Endodermal cell (in vitro differentiated cells): ENCODE results near the gene PROB1. TPM values are rescaled to one million over a fixed set of nuclear protein-coding genes. Genes with fewer than 3 reads are reported as not detected.

Experiments used
- DNase-seq: peaks from one replicate; pipeline ENCODE4 v3.0.0-alpha.2; 2017
- H3K27ac ChIP-seq: 2 replicates; pipeline ENCODE4 v1.5.1; 2013; ENCODE audit warnings: mild to moderate bottlenecking, low read depth, low read length, moderate library complexity
- H3K27me3 ChIP-seq: 2 replicates; pipeline ENCODE4 v1.6.1; 2013; ENCODE audit warnings: mild to moderate bottlenecking, low read length, moderate library complexity; ENCODE audit not compliant: insufficient read depth, control insufficient read depth, poor library complexity, severe bottlenecking
- H3K36me3 ChIP-seq: 2 replicates; pipeline ENCODE4 v1.7.0; 2013; ENCODE audit warnings: mild to moderate bottlenecking, low read length, moderate library complexity; ENCODE audit not compliant: control insufficient read depth, insufficient read depth
- H3K4me1 ChIP-seq: one replicate; pipeline ENCODE4 v1.7.0; 2013; ENCODE audit warnings: low read length; ENCODE audit not compliant: control insufficient read depth, insufficient read depth
- H3K4me3 ChIP-seq: 2 replicates; pipeline ENCODE4 v1.5.1; 2013; ENCODE audit warnings: mild to moderate bottlenecking, low read length, moderate library complexity
- H3K9ac ChIP-seq: 2 replicates; pipeline ENCODE4 v1.6.1; 2013; ENCODE audit warnings: mild to moderate bottlenecking, low read length, moderate library complexity; ENCODE audit not compliant: poor library complexity, severe bottlenecking; ENCODE audit errors: extremely low read depth
- H3K9me3 ChIP-seq: 2 replicates; pipeline ENCODE4 v1.6.1; 2013; ENCODE audit warnings: mild to moderate bottlenecking, low read length, moderate library complexity; ENCODE audit not compliant: control insufficient read depth
- H3K27ac Mint-ChIP-seq: 2 replicates; pipeline ENCODE4 v1.8.0; 2020; ENCODE audit warnings: mixed read lengths
- H3K27me3 Mint-ChIP-seq: 2 replicates; pipeline ENCODE4 v1.8.0; 2021; ENCODE audit warnings: mild to moderate bottlenecking, mixed read lengths; ENCODE audit not compliant: insufficient read depth
- H3K36me3 Mint-ChIP-seq: 2 replicates; pipeline ENCODE4 v1.8.0; 2020; ENCODE audit warnings: low read depth, mixed read lengths
- H3K4me1 Mint-ChIP-seq: 2 replicates; pipeline ENCODE4 v1.8.0; 2020; ENCODE audit warnings: mixed read lengths
- H3K4me3 Mint-ChIP-seq: 2 replicates; pipeline ENCODE4 v1.8.0; 2020; ENCODE audit warnings: mild to moderate bottlenecking, moderate library complexity, mixed read lengths
- H3K9me3 Mint-ChIP-seq: 2 replicates; pipeline ENCODE4 v1.8.0; 2020; ENCODE audit warnings: mild to moderate bottlenecking, mixed read lengths
- CTCF ChIP-seq: fragments of 200-600 bp; sonication (generic); conservative IDR thresholded peaks from 2 replicates; pipeline ENCODE4 v1.5.0; 2021; ENCODE audit warnings: antibody characterized with exemption, mild to moderate bottlenecking
- WGBS, 2 experiments: methylation state at CpG; one replicate each; pipeline versions ENCODE4 v1.1.5 to v1.1.7; 2013; ENCODE audit warnings: missing lambda C conversion rate in 2 of 2, mixed read lengths in 1 of 2; ENCODE audit not compliant: insufficient coverage in 1 of 2, insufficient read length in 1 of 2; 5-methylcytosine and 5-hydroxymethylcytosine counted together
- total RNA-seq, 2 donors: library from RNA; stranded (reverse); fragmentation: NEBNext Ultra II Directional in 1 of 2; extraction: Animal tissue kit (Norgen Biotek cat#: 25700) in 1 of 2; gene quantifications; 2 replicates in 1 of 2; 3 replicates in 1 of 2; pipeline ENCODE4 v1.2.1, GENCODE V29; 2021

The PROB1 gene
- total RNA-seq, 2 donors from 2014 or later = 4.8 to 6.6 TPM

DNA sequence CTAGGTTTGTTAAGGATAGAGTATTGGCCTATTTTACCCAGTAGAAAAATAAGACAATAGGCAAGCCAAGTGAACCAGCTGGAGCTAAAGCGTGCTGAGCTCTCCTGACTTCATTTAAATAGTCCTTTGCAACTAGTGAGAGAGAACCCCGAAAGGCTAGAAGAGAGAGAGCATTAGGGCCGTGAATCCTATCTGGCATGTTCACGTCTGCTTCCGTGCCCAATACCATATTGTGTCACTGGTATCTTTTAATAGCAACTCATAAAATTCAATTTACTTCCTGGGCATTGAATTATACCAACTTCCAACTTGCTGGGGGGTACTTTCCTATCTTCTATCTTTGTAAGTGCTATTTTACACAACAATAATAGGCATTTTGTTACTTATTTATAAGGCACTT, 30.6 kb upstream of the PROB1 start:
- Mint-ChIP-seq H3K9me3 (no peaks in the 10 kb centered on the region), H3K27ac (no peak overlapping the region), H3K27me3 (no peaks in the 10 kb centered on the region), H3K4me1 (peaks cover 9% of the 10 kb centered on the region), H3K36me3 (peaks cover 52% of the 10 kb centered on the region), H3K4me3 (no peak overlapping the region)
- Histone ChIP-seq H3K27ac (no peak overlapping the region), H3K27me3 (no peaks in the 10 kb centered on the region), H3K9ac (no peak overlapping the region), H3K9me3 (no peaks in the 10 kb centered on the region), H3K4me3 (no peak overlapping the region), H3K4me1 (no peaks in the 10 kb centered on the region), H3K36me3 (peaks cover 8% of the 10 kb centered on the region)
- TF ChIP-seq CTCF = no peak
- WGBS, 2 experiments = 88 to 95% methylated on average over 5 of the region's 5 CpGs
- DNase-seq = no peak

DNA sequence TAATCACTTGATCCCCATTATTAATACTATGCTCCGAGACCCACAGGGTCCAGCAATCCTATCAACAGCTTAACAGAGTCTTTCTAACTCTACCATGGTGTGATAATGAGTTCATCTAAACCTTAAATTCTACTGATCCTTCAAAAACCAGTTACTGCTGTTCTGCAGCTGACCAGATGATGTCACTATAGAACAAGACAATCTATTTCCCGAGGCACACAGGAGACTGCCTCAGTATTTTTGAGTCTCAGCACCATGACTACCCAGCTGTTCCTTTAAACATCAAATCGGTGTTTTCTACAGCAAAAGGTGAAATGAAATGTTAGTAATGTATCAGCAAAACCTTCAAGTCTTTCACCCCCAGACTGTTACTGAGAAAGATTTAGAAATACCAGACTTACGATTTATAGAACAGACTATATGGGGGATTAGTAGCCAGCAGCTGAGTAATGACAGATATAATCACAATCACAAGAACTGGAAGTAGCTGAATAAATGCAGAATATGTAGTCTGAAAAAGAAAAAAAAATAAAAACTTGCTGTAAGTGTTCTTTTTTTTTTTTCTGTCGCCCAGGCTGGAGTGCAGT, 27.5 kb upstream of the PROB1 start:
- peak; percentile 96 for TF ChIP-seq CTCF
- Histone ChIP-seq H3K9ac (no peak overlapping the region), H3K27me3 (no peaks in the 10 kb centered on the region), H3K4me3 (no peak overlapping the region), H3K4me1 (peaks cover 13% of the 10 kb centered on the region), H3K36me3 (peaks cover 8% of the 10 kb centered on the region), H3K27ac (no peak overlapping the region), H3K9me3 (no peaks in the 10 kb centered on the region)
- peak; percentile 80 for DNase-seq
- no peaks in the 10 kb centered on the region for H3K27me3 Mint-ChIP-seq
- H3K4me1 Mint-ChIP-seq = peaks cover 31% of the 10 kb centered on the region
- peaks cover 33% of the 10 kb centered on the region for H3K36me3 Mint-ChIP-seq
- H3K4me3 Mint-ChIP-seq = no peak overlapping the region
- no peaks in the 10 kb centered on the region for H3K9me3 Mint-ChIP-seq
- H3K27ac Mint-ChIP-seq = peak overlapping the region; percentile 17
- WGBS, 2 experiments = 45 to 83% methylated on average over 1 to 4 of the region's 5 CpGs

GRCh38 chr5:139419226-139420192, 24.6 kb upstream of the PROB1 start:
- H3K36me3 Mint-ChIP-seq = peaks cover 20% of the 10 kb centered on the region
- H3K9me3 ChIP-seq = no peaks in the 10 kb centered on the region
- H3K4me1 Mint-ChIP-seq = peaks cover 31% of the 10 kb centered on the region
- WGBS, 2 experiments = 71 to 78% methylated on average over 7 to 9 of the region's 9 CpGs
- H3K9ac ChIP-seq = peak overlapping the region; percentile 22
- H3K27me3 Mint-ChIP-seq = no peaks in the 10 kb centered on the region
- H3K36me3 ChIP-seq = peaks cover 8% of the 10 kb centered on the region
- no peaks in the 10 kb centered on the region for H3K9me3 Mint-ChIP-seq
- H3K27ac Mint-ChIP-seq = peak overlapping the region; percentile 57
- H3K4me3 ChIP-seq = peak overlapping the region; percentile 59
- DNase-seq = peak; percentile 69
- peaks cover 13% of the 10 kb centered on the region for H3K4me1 ChIP-seq
- TF ChIP-seq CTCF = no peak
- H3K4me3 Mint-ChIP-seq = peak overlapping the region; percentile 18
- no peak overlapping the region for H3K27ac ChIP-seq
- no peaks in the 10 kb centered on the region for H3K27me3 ChIP-seq
